Neural progenitor cell (in vitro differentiated cells): ENCODE results near the gene ASTN2. TPM values are rescaled to one million over a fixed set of nuclear protein-coding genes. Genes with fewer than 3 reads are reported as not detected.

ENCODE experiments used
- DNase-seq: peaks from one replicate; pipeline ENCODE4 v3.0.0-alpha.2; 2016; ENCODE audit warnings: low spot score
- H2AFZ ChIP-seq: fragments of 200-600 bp; sonication (generic); replicated peaks from 2 replicates; pipeline ENCODE4 v1.6.1; 2016; ENCODE audit warnings: antibody characterized with exemption
- H3F3A ChIP-seq: fragments of 200-600 bp; sonication (generic); 2 replicates; pipeline ENCODE4 v1.6.1; 2016; ENCODE audit warnings: antibody characterized with exemption, low read depth
- H3K27ac ChIP-seq: fragments of 200-600 bp; sonication (generic); 2 replicates; pipeline ENCODE4 v1.5.1; 2016; ENCODE audit warnings: mild to moderate bottlenecking
- H3K27me3 ChIP-seq: fragments of 200-600 bp; sonication (generic); 2 replicates; pipeline ENCODE4 v1.6.1; 2016; ENCODE audit warnings: mild to moderate bottlenecking, moderate library complexity
- H3K36me3 ChIP-seq: fragments of 200-600 bp; sonication (generic); 2 replicates; pipeline ENCODE4 v1.5.1; 2016
- H3K4me1 ChIP-seq: fragments of 200-600 bp; sonication (generic); 2 replicates; pipeline ENCODE4 v1.6.1; 2016; ENCODE audit warnings: mixed run types
- H3K4me2 ChIP-seq: fragments of 200-600 bp; sonication (generic); 2 replicates; pipeline ENCODE4 v1.6.1; 2016
- H3K4me3 ChIP-seq: fragments of 200-600 bp; sonication (generic); 2 replicates; pipeline ENCODE4 v1.5.1; 2016
- H3K79me2 ChIP-seq: fragments of 200-600 bp; sonication (generic); 2 replicates; pipeline ENCODE4 v1.6.1; 2016; ENCODE audit warnings: low read depth
- H3K9ac ChIP-seq: fragments of 200-600 bp; sonication (generic); 2 replicates; pipeline ENCODE4 v1.6.1; 2016
- H3K9me3 ChIP-seq: fragments of 200-600 bp; sonication (generic); 2 replicates; pipeline ENCODE4 v1.5.1; 2016; ENCODE audit warnings: low read depth
- H4K20me1 ChIP-seq: fragments of 200-600 bp; sonication (generic); 2 replicates; pipeline ENCODE4 v1.6.1; 2016; ENCODE audit warnings: low read depth
- H3K27ac Mint-ChIP-seq: 3 replicates; pipeline ENCODE4 v1.8.0; 2021; ENCODE audit warnings: mixed read lengths
- H3K27me3 Mint-ChIP-seq: 2 replicates; pipeline ENCODE4 v1.8.0; 2022; ENCODE audit warnings: low read depth, mild to moderate bottlenecking, inconsistent platforms, moderate library complexity, mixed read lengths; ENCODE audit not compliant: insufficient read depth
- H3K36me3 Mint-ChIP-seq: 3 replicates; pipeline ENCODE4 v1.8.0; 2021; ENCODE audit warnings: mixed read lengths
- H3K4me1 Mint-ChIP-seq: 3 replicates; pipeline ENCODE4 v1.8.0; 2021; ENCODE audit warnings: mixed read lengths
- H3K4me3 Mint-ChIP-seq: 3 replicates; pipeline ENCODE4 v1.8.0; 2021; ENCODE audit warnings: mild to moderate bottlenecking, moderate library complexity, mixed read lengths
- H3K9me3 Mint-ChIP-seq: 3 replicates; pipeline ENCODE4 v1.8.0; 2020; ENCODE audit warnings: mixed read lengths
- EZH2 ChIP-seq: fragments of 200-600 bp; sonication (generic); IDR thresholded peaks from 2 replicates; pipeline ENCODE4 v1.6.1; 2017; ENCODE audit warnings: antibody characterized with exemption, mild to moderate bottlenecking, moderate library complexity
- EZH2phosphoT487 ChIP-seq: fragments of 200-600 bp; sonication (generic); IDR thresholded peaks from 2 replicates; pipeline ENCODE4 v1.6.1; 2017; ENCODE audit warnings: antibody characterized with exemption
- total RNA-seq: library from RNA; depleted of rRNA; stranded (reverse); fragments of >200 nt; gene quantifications from 2 replicates; pipeline ENCODE4 v1.2.3, GENCODE V29; 2015; ENCODE audit warnings: low replicate concordance
- TF ChIP-seq, protein P1 (sequence below): fragments of 200-600 bp; sonication (generic); IDR thresholded peaks from 2 replicates; pipeline ENCODE4 v1.5.1; 2017; ENCODE audit warnings: antibody characterized with exemption, mild to moderate bottlenecking

Gene ASTN2
- total RNA-seq, 1 donor from 2014 or later = 8.0 TPM

DNA sequence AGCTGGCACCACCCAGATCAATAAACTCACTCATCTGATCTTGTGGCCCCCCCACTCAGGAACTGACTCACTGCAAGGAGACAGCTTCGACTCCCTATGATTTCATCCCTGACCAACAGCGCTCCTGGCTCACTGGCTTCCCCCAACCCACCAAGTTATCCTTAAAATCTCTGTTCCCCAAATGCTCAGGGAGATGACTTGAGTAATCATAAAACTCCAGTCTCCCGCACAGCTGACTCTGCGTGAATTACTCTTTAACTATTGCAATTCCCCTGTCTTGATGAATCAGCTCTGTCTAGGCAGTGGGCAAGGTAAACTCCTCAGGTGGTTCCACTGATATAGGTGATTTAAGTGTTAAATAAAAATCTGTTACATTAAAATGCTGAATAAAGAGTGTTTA is 729.7 kb downstream of the ASTN2 start:
- H3K4me1 ChIP-seq = no peaks in the 10 kb centered on the region
- no peak overlapping the region for H3K4me2 ChIP-seq
- no peaks in the 10 kb centered on the region for H3K9me3 ChIP-seq
- Mint-ChIP-seq H3K4me3 (no peak overlapping the region), H3K27me3 (peaks cover 4% of the 10 kb centered on the region), H3K27ac (no peak overlapping the region), H3K4me1 (peaks cover 29% of the 10 kb centered on the region), H3K36me3 (peaks cover 3% of the 10 kb centered on the region), H3K9me3 (peaks cover 7% of the 10 kb centered on the region)
- no peak overlapping the region for H3K9ac ChIP-seq
- no peaks in the 10 kb centered on the region for H3K27me3 ChIP-seq
- no peak overlapping the region for H3K4me3 ChIP-seq
- H2AFZ ChIP-seq = no peak overlapping the region
- DNase-seq = no peak
- H3K27ac ChIP-seq = no peak overlapping the region
- TF ChIP-seq EZH2phosphoT487 (no peak), EZH2 (no peak)
- TF ChIP-seq, protein P1, sequence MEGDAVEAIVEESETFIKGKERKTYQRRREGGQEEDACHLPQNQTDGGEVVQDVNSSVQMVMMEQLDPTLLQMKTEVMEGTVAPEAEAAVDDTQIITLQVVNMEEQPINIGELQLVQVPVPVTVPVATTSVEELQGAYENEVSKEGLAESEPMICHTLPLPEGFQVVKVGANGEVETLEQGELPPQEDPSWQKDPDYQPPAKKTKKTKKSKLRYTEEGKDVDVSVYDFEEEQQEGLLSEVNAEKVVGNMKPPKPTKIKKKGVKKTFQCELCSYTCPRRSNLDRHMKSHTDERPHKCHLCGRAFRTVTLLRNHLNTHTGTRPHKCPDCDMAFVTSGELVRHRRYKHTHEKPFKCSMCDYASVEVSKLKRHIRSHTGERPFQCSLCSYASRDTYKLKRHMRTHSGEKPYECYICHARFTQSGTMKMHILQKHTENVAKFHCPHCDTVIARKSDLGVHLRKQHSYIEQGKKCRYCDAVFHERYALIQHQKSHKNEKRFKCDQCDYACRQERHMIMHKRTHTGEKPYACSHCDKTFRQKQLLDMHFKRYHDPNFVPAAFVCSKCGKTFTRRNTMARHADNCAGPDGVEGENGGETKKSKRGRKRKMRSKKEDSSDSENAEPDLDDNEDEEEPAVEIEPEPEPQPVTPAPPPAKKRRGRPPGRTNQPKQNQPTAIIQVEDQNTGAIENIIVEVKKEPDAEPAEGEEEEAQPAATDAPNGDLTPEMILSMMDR = no peak
- H3F3A ChIP-seq = no peaks in the 10 kb centered on the region
- H3K36me3 ChIP-seq = no peaks in the 10 kb centered on the region
- H4K20me1 ChIP-seq = no peaks in the 10 kb centered on the region
- H3K79me2 ChIP-seq = peaks cover 21% of the 10 kb centered on the region

DNA sequence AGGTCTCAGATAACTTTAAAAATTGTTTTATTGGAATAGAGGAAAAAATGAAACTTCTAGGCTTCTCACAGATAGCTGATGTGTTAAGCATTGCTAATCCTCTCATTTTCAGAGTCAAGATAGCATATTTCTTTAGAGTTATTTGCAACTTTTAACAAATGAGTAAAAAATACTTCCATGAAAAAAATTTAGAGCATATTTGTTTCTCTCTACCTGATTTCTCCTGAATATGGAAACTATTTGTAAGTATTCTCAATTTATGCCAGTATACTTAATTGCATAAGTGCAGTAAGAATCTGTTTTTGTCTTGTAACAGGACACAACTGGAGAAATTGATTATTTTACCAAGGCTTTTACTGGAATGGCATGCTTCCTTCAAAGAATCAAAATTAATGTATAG is 731.3 kb downstream of the ASTN2 start:
- peaks cover 18% of the 10 kb centered on the region for H3K4me1 Mint-ChIP-seq
- no peak overlapping the region for H3K4me2 ChIP-seq
- H3K9me3 Mint-ChIP-seq = peaks cover 7% of the 10 kb centered on the region
- no peaks in the 10 kb centered on the region for H3K9me3 ChIP-seq
- H3K9ac ChIP-seq = no peak overlapping the region
- H3K4me3 Mint-ChIP-seq = no peak overlapping the region
- H3K79me2 ChIP-seq = peaks cover 11% of the 10 kb centered on the region
- peaks cover 4% of the 10 kb centered on the region for H3K27me3 Mint-ChIP-seq
- TF ChIP-seq EZH2 (no peak), EZH2phosphoT487 (no peak)
- TF ChIP-seq, protein P1 = no peak
- H3K27ac Mint-ChIP-seq = no peak overlapping the region
- H3K27me3 ChIP-seq = no peaks in the 10 kb centered on the region
- H3K36me3 Mint-ChIP-seq = peaks cover 3% of the 10 kb centered on the region
- no peaks in the 10 kb centered on the region for H3F3A ChIP-seq
- no peaks in the 10 kb centered on the region for H3K4me1 ChIP-seq
- no peaks in the 10 kb centered on the region for H3K36me3 ChIP-seq
- H2AFZ ChIP-seq = no peak overlapping the region
- DNase-seq = no peak
- no peak overlapping the region for H3K4me3 ChIP-seq
- H3K27ac ChIP-seq = no peak overlapping the region
- H4K20me1 ChIP-seq = no peaks in the 10 kb centered on the region

DNA sequence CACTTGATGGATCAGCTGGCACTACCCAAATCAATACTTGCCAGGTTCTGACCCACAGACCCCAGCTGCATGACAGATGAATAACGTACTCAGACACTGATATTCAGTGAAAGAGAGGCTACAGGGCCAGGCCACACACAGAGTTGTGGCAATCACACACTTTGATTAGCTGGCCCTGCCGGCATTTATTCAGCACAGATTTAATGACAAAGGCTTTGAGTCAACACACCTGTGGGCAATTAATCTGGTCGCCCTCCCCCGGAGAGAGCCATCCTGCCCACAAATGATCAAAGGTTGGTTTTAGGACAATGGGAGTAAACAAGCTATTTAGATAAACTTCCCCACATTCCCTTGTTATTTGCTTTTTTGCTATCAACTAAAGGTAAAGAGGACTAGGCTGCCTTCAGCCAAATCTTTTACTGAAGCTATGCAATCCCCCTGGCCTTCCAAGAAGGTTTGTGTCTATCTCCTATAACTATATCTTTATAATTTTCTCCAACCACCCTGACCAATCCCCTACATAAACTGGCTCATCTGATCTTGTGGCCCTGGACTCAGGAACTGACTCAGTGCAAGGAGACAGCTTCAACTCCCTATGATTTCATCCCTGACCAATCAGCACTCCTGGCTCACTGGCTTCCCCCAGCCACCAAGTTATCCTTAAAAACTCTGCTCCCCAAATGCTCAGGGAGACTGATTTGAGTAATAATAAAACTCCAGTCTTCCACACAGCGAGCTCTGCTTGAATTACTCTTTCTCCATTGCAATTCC is 740.5 kb downstream of the ASTN2 start:
- DNase-seq = no peak
- TF ChIP-seq, protein P1 = no peak
- TF ChIP-seq EZH2 (no peak), EZH2phosphoT487 (no peak)
- Mint-ChIP-seq H3K4me1 (peaks cover 11% of the 10 kb centered on the region), H3K4me3 (no peak overlapping the region), H3K27me3 (no peaks in the 10 kb centered on the region), H3K9me3 (peaks cover 19% of the 10 kb centered on the region), H3K27ac (no peak overlapping the region), H3K36me3 (peaks cover 2% of the 10 kb centered on the region)
- Histone ChIP-seq H3F3A (no peaks in the 10 kb centered on the region), H3K4me3 (no peak overlapping the region), H4K20me1 (no peaks in the 10 kb centered on the region), H3K27ac (no peak overlapping the region), H3K36me3 (no peaks in the 10 kb centered on the region), H3K4me1 (no peaks in the 10 kb centered on the region), H2AFZ (no peak overlapping the region), H3K27me3 (no peaks in the 10 kb centered on the region), H3K9me3 (peaks cover 4% of the 10 kb centered on the region), H3K79me2 (no peaks in the 10 kb centered on the region), H3K9ac (no peak overlapping the region), H3K4me2 (no peak overlapping the region)
